IPS-18a (cell line): Measurements from ENCODE around the gene GSS.

Experiments
- H3K27ac ChIP-seq: one replicate; pipeline ENCODE4 v1.5.1; 2013; ENCODE audit warnings: low read length
- H3K27me3 ChIP-seq: one replicate; pipeline ENCODE4 v1.6.1; 2013; ENCODE audit warnings: mild to moderate bottlenecking, low read length; ENCODE audit not compliant: control insufficient read depth, insufficient read depth
- H3K36me3 ChIP-seq: one replicate; pipeline ENCODE4 v1.6.1; 2013; ENCODE audit warnings: low read depth, low read length; ENCODE audit not compliant: control insufficient read depth
- H3K4me1 ChIP-seq: one replicate; pipeline ENCODE4 v1.6.1; 2013; ENCODE audit warnings: low read depth, low read length; ENCODE audit not compliant: control insufficient read depth
- H3K4me3 ChIP-seq: one replicate; pipeline ENCODE4 v1.5.1; 2013; ENCODE audit warnings: low read length
- H3K9ac ChIP-seq: one replicate; pipeline ENCODE4 v1.6.1; 2013; ENCODE audit warnings: mild to moderate bottlenecking, low read length, moderate library complexity
- H3K9me3 ChIP-seq: one replicate; pipeline ENCODE4 v1.6.1; 2013; ENCODE audit warnings: low read depth, low read length; ENCODE audit not compliant: control insufficient read depth

Gene GSS

GRCh38 chr20:34968042-34968775, 12.6 kb upstream of the GSS start:
- H3K9ac ChIP-seq = no peak overlapping the region
- H3K9me3 ChIP-seq = no peaks in the 10 kb centered on the region
- H3K4me3 ChIP-seq = no peak overlapping the region
- no peak overlapping the region for H3K27ac ChIP-seq
- H3K36me3 ChIP-seq = no peaks in the 10 kb centered on the region
- H3K4me1 ChIP-seq = no peaks in the 10 kb centered on the region
- H3K27me3 ChIP-seq = no peaks in the 10 kb centered on the region

- no peak overlapping the region for H3K9ac ChIP-seq
- no peak overlapping the region for H3K27ac ChIP-seq
- no peaks in the 10 kb centered on the region for H3K9me3 ChIP-seq
- H3K4me1 ChIP-seq = no peaks in the 10 kb centered on the region
- H3K36me3 ChIP-seq = no peaks in the 10 kb centered on the region
- no peaks in the 10 kb centered on the region for H3K27me3 ChIP-seq
- no peak overlapping the region for H3K4me3 ChIP-seq
These were observed 11.8 kb upstream of the GSS start for GRCh38 chr20:34967421-34967820.

- H3K4me1 ChIP-seq = no peaks in the 10 kb centered on the region
These were observed 9.4 kb upstream of the GSS start for GRCh38 chr20:34965051-34965450.

GRCh38 chr20:34964486-34964885, 8.9 kb upstream of the GSS start:
- Histone ChIP-seq H3K27me3 (no peaks in the 10 kb centered on the region), H3K36me3 (no peaks in the 10 kb centered on the region), H3K9me3 (no peaks in the 10 kb centered on the region), H3K27ac (no peak overlapping the region), H3K9ac (no peak overlapping the region), H3K4me1 (no peaks in the 10 kb centered on the region), H3K4me3 (no peak overlapping the region)

More at GRCh38 chr20:34965051-34965450, 9.4 kb upstream of the GSS start:
- Histone ChIP-seq H3K27me3 (no peaks in the 10 kb centered on the region), H3K9me3 (no peaks in the 10 kb centered on the region), H3K27ac (no peak overlapping the region), H3K9ac (no peak overlapping the region), H3K36me3 (no peaks in the 10 kb centered on the region), H3K4me3 (no peak overlapping the region)

GRCh38 chr20:34956751-34957472, 1.3 kb upstream of the GSS start:
- Histone ChIP-seq H3K36me3 (no peaks in the 10 kb centered on the region), H3K9ac (no peak overlapping the region), H3K4me3 (no peak overlapping the region), H3K9me3 (no peaks in the 10 kb centered on the region), H3K4me1 (peaks cover 8% of the 10 kb centered on the region), H3K27me3 (no peaks in the 10 kb centered on the region), H3K27ac (no peak overlapping the region)

GRCh38 chr20:34956041-34956458, 444 bp upstream of the GSS start:
- peak overlapping the region; percentile 8 for H3K27ac ChIP-seq
- H3K27me3 ChIP-seq = no peaks in the 10 kb centered on the region
- H3K36me3 ChIP-seq = no peaks in the 10 kb centered on the region
- peaks cover 8% of the 10 kb centered on the region for H3K4me1 ChIP-seq
- H3K4me3 ChIP-seq = peak overlapping the region; percentile 79
- no peaks in the 10 kb centered on the region for H3K9me3 ChIP-seq
- H3K9ac ChIP-seq = peak overlapping the region; percentile 24

- Histone ChIP-seq H3K4me3 (peak overlapping the region; percentile 79), H3K36me3 (no peaks in the 10 kb centered on the region), H3K27me3 (no peaks in the 10 kb centered on the region), H3K27ac (no peak overlapping the region), H3K4me1 (peaks cover 8% of the 10 kb centered on the region), H3K9me3 (no peaks in the 10 kb centered on the region), H3K9ac (peak overlapping the region; percentile 82)
These were observed 739 bp downstream of the GSS start for GRCh38 chr20:34954904-34955230.

- H3K27me3 ChIP-seq = no peaks in the 10 kb centered on the region
- H3K9ac ChIP-seq = no peak overlapping the region
- H3K36me3 ChIP-seq = no peaks in the 10 kb centered on the region
- H3K9me3 ChIP-seq = no peaks in the 10 kb centered on the region
- H3K4me1 ChIP-seq = peaks cover 8% of the 10 kb centered on the region
- H3K27ac ChIP-seq = no peak overlapping the region
- H3K4me3 ChIP-seq = no peak overlapping the region
These were observed 1.6 kb downstream of the GSS start for GRCh38 chr20:34953960-34954359.

GRCh38 chr20:34952671-34953070, 2.9 kb downstream of the GSS start:
- Histone ChIP-seq H3K27me3 (no peaks in the 10 kb centered on the region), H3K4me3 (no peak overlapping the region), H3K27ac (no peak overlapping the region)

GRCh38 chr20:34951652-34952051, 4.0 kb downstream of the GSS start:
- no peak overlapping the region for H3K9ac ChIP-seq
- no peaks in the 10 kb centered on the region for H3K27me3 ChIP-seq
- no peak overlapping the region for H3K27ac ChIP-seq
- H3K9me3 ChIP-seq = no peaks in the 10 kb centered on the region
- peaks cover 8% of the 10 kb centered on the region for H3K4me1 ChIP-seq
- no peaks in the 10 kb centered on the region for H3K36me3 ChIP-seq
- no peak overlapping the region for H3K4me3 ChIP-seq

More at GRCh38 chr20:34952671-34953070, 2.9 kb downstream of the GSS start:
- Histone ChIP-seq H3K36me3 (no peaks in the 10 kb centered on the region), H3K9ac (no peak overlapping the region), H3K4me1 (peaks cover 8% of the 10 kb centered on the region), H3K9me3 (no peaks in the 10 kb centered on the region)

- Histone ChIP-seq H3K36me3 (no peaks in the 10 kb centered on the region), H3K27me3 (no peaks in the 10 kb centered on the region)
These were observed 4.4 kb downstream of the GSS start for GRCh38 chr20:34951252-34951651.

GRCh38 chr20:34949120-34949519, 6.5 kb downstream of the GSS start:
- no peak overlapping the region for H3K4me3 ChIP-seq

More at GRCh38 chr20:34951252-34951651, 4.4 kb downstream of the GSS start:
- Histone ChIP-seq H3K9ac (no peak overlapping the region), H3K27ac (no peak overlapping the region), H3K9me3 (no peaks in the 10 kb centered on the region), H3K4me1 (peaks cover 6% of the 10 kb centered on the region), H3K4me3 (no peak overlapping the region)

More at GRCh38 chr20:34949120-34949519, 6.5 kb downstream of the GSS start:
- Histone ChIP-seq H3K4me1 (no peaks in the 10 kb centered on the region), H3K36me3 (peaks cover 5% of the 10 kb centered on the region), H3K27ac (no peak overlapping the region), H3K9me3 (no peaks in the 10 kb centered on the region), H3K27me3 (no peaks in the 10 kb centered on the region), H3K9ac (no peak overlapping the region)
